Activated CD4-positive, alpha-beta T cell treated with anti-CD3 and anti-CD28 coated beads, Interleukin-2, amount 50 U/mL, for 24 hours (primary cell): ENCODE measurements around the gene CMTM8.
"Not testable (repeated sequence)": the region's sequence is repeated elsewhere in the genome, so short reads cannot be mapped to it uniquely, and the experiment has no call there.

ENCODE experiments used
- DNase-seq, 2 donors: peaks; one replicate each; pipeline ENCODE4 v3.0.0-alpha.2; 2020; ENCODE audit warnings: low read depth in 1 of 2, low spot score in 1 of 2

Gene CMTM8

GRCh38 chr3:32238453-32239306, at the start of gene CMTM8:
Gene CMTM8, plus strand, starts transcription at chr3:32238680. Its CDS starts 293 bp downstream, at chr3:32238973.
- DNase-seq = peak; percentile 36 to 48

- DNase-seq = no peak
Measured at GRCh38 chr3:32189693-32190092, 48.8 kb upstream of the CMTM8 start.

- DNase-seq = not testable (repeated sequence)
Measured at GRCh38 chr3:32190556-32190955, 47.9 kb upstream of the CMTM8 start.

- no peak for DNase-seq
Measured at GRCh38 chr3:32193101-32193500, 45.4 kb upstream of the CMTM8 start.

- no peak for DNase-seq
Measured at GRCh38 chr3:32194653-32195052, 43.8 kb upstream of the CMTM8 start.

- no peak for DNase-seq
Measured at GRCh38 chr3:32195995-32196540, 42.4 kb upstream of the CMTM8 start.

GRCh38 chr3:32197991-32198390, 40.5 kb upstream of the CMTM8 start:
- no peak for DNase-seq

- DNase-seq = no peak
Measured at GRCh38 chr3:32198714-32199113, 39.8 kb upstream of the CMTM8 start.

- no peak for DNase-seq
Measured at GRCh38 chr3:32200490-32200889, 38.0 kb upstream of the CMTM8 start.

GRCh38 chr3:32200992-32201758, 37.3 kb upstream of the CMTM8 start:
- no peak for DNase-seq

- no peak for DNase-seq
Measured at GRCh38 chr3:32202496-32202895, 36.0 kb upstream of the CMTM8 start.

GRCh38 chr3:32203854-32204253, 34.6 kb upstream of the CMTM8 start:
- no peak for DNase-seq

GRCh38 chr3:32208447-32208846, 30.0 kb upstream of the CMTM8 start:
- no peak for DNase-seq

- DNase-seq = no peak
Measured at GRCh38 chr3:32215185-32215584, 23.3 kb upstream of the CMTM8 start.

- DNase-seq = no peak
Measured at GRCh38 chr3:32216172-32216783, 22.2 kb upstream of the CMTM8 start.

- DNase-seq = no peak
Measured at GRCh38 chr3:32217339-32217738, 21.1 kb upstream of the CMTM8 start.

GRCh38 chr3:32219537-32219936, 18.9 kb upstream of the CMTM8 start:
- no peak for DNase-seq

- no peak for DNase-seq
Measured at GRCh38 chr3:32220006-32220405, 18.5 kb upstream of the CMTM8 start.

- no peak for DNase-seq
Measured at GRCh38 chr3:32222950-32223349, 15.5 kb upstream of the CMTM8 start.

- DNase-seq = no peak
Measured at GRCh38 chr3:32224016-32224516, 14.4 kb upstream of the CMTM8 start.

GRCh38 chr3:32226875-32227500, 11.5 kb upstream of the CMTM8 start:
- no peak for DNase-seq
